Measurements from ENCODE around the gene PEX7.

DNA sequence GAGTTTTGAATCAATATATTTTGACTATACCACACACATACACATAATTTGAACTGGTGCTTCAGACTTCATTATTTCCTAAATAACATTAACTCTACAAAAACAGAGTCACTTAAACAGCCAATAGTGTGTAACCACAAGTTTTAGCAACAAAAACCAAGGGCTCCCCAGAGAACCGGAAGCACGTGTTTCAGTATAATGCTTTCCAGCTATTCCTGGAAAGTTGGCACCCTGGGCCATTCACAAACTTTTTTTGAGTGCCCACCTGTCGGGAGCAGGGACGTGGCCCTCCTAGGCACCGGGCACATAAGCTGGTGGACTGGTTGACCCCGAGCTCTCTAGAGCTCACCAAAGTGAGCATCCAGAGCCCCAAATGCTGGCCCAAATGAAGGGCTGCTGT is 97.8 kb downstream of the PEX7 start:
- TF ChIP-seq, protein P1, sequence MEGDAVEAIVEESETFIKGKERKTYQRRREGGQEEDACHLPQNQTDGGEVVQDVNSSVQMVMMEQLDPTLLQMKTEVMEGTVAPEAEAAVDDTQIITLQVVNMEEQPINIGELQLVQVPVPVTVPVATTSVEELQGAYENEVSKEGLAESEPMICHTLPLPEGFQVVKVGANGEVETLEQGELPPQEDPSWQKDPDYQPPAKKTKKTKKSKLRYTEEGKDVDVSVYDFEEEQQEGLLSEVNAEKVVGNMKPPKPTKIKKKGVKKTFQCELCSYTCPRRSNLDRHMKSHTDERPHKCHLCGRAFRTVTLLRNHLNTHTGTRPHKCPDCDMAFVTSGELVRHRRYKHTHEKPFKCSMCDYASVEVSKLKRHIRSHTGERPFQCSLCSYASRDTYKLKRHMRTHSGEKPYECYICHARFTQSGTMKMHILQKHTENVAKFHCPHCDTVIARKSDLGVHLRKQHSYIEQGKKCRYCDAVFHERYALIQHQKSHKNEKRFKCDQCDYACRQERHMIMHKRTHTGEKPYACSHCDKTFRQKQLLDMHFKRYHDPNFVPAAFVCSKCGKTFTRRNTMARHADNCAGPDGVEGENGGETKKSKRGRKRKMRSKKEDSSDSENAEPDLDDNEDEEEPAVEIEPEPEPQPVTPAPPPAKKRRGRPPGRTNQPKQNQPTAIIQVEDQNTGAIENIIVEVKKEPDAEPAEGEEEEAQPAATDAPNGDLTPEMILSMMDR (conservative IDR thresholded peaks at IDR 0.05; ENCODE audit: low read depth in 2 of 2): no peak
- TF ChIP-seq, protein P2, sequence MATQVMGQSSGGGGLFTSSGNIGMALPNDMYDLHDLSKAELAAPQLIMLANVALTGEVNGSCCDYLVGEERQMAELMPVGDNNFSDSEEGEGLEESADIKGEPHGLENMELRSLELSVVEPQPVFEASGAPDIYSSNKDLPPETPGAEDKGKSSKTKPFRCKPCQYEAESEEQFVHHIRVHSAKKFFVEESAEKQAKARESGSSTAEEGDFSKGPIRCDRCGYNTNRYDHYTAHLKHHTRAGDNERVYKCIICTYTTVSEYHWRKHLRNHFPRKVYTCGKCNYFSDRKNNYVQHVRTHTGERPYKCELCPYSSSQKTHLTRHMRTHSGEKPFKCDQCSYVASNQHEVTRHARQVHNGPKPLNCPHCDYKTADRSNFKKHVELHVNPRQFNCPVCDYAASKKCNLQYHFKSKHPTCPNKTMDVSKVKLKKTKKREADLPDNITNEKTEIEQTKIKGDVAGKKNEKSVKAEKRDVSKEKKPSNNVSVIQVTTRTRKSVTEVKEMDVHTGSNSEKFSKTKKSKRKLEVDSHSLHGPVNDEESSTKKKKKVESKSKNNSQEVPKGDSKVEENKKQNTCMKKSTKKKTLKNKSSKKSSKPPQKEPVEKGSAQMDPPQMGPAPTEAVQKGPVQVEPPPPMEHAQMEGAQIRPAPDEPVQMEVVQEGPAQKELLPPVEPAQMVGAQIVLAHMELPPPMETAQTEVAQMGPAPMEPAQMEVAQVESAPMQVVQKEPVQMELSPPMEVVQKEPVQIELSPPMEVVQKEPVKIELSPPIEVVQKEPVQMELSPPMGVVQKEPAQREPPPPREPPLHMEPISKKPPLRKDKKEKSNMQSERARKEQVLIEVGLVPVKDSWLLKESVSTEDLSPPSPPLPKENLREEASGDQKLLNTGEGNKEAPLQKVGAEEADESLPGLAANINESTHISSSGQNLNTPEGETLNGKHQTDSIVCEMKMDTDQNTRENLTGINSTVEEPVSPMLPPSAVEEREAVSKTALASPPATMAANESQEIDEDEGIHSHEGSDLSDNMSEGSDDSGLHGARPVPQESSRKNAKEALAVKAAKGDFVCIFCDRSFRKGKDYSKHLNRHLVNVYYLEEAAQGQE (IDR thresholded peaks at IDR 0.05; ENCODE audit: unreplicated experiment): no peak
- TF ChIP-seq EZH2 (IDR thresholded peaks at IDR 0.05; ENCODE audit: low read depth, unreplicated experiment): no peak
- no peak for TF ChIP-seq ZNF114 (CRISPR knock-in tag; IDR thresholded peaks at IDR 0.05)
